Lower lobe of right lung (tissue), 2 donors: ENCODE measurements around the gene CD99. TPM values are rescaled to one million over a fixed set of nuclear protein-coding genes. Genes with fewer than 3 reads are reported as not detected.

Experiments used
- ATAC-seq, 2 donors: fragments of 200-7000 bp; cut with Tn5 transposase; one replicate each; pipeline ENCODE4 v1.9.1; 2020 to 2022; ENCODE audit warnings: mild to moderate bottlenecking in 2 of 2, moderate library complexity in 2 of 2
- DNase-seq: peaks from one replicate; pipeline ENCODE4 v3.0.0-alpha.2; 2020
- H3K27ac ChIP-seq: fragments of 200-600 bp; one replicate; pipeline ENCODE4 v1.8.0; 2022
- H3K27me3 ChIP-seq: fragments of 200-600 bp; one replicate; pipeline ENCODE4 v1.8.0; 2022; ENCODE audit warnings: low read depth
- H3K36me3 ChIP-seq: fragments of 200-600 bp; one replicate; pipeline ENCODE4 v1.8.0; 2022; ENCODE audit warnings: mild to moderate bottlenecking
- H3K4me1 ChIP-seq: fragments of 200-600 bp; one replicate; pipeline ENCODE4 v1.8.0; 2022
- H3K4me3 ChIP-seq: fragments of 200-600 bp; one replicate; pipeline ENCODE4 v1.8.0; 2022; ENCODE audit warnings: mild to moderate bottlenecking
- H3K9me3 ChIP-seq: fragments of 200-600 bp; one replicate; pipeline ENCODE4 v1.8.0; 2022
- CTCF ChIP-seq: fragments of 200-600 bp; IDR thresholded peaks from one replicate; pipeline ENCODE4 v1.8.0; 2022; ENCODE audit warnings: antibody characterized with exemption, mild to moderate bottlenecking
- intact Hi-C: fragments of 100-400 bp; cut with DNase I; formaldehyde crosslinking; loops from one replicate; pipeline ENCODE4 v1.11.0; 2022
- total RNA-seq: library from RNA; stranded (reverse); fragmentation: NEBNext Ultra II Directional; extraction: Animal tissue kit (Norgen Biotek cat#: 25700); gene quantifications from one replicate; pipeline ENCODE4 v1.2.1, GENCODE V29; 2021
- donor health status: DM: no; HTN: yes; CAD: no; lungs with severe emphysema.

Gene CD99
- total RNA-seq, 1 donor from 2014 or later = 249 TPM

DNA sequence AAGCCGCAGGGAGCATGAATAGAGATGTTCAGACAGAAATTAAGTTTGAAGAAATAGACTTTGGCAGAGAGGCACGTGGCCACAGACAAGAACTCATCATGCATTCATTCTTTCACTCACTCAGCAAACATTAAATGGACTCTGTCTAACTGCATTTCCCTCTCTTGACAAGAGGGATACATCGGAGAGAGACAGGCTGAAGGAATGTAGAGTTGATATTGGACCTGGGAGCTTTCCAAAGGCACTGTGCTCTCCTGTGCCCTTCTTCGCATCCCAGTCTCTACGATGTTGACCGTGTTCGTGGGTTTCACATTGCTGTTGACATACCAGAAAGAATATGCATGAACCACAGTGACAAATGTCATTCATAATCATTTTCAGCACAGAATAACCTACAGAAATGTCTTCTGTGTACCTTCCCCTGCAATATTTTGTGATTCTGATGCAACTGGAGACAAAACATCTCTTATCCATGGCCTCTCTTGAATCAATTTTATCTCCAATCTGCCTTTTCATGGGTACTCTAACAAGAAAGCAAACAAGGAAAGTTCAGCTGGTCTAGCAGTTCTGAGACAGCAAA, 34.7 kb upstream of the CD99 start:
- Histone ChIP-seq H3K27ac (no peak overlapping the region), H3K4me1 (no peaks in the 10 kb centered on the region), H3K9me3 (no peaks in the 10 kb centered on the region), H3K4me3 (no peak overlapping the region), H3K36me3 (no peaks in the 10 kb centered on the region), H3K27me3 (no peaks in the 10 kb centered on the region)
- intact Hi-C loops = no loop called here
- DNase-seq (no peak), ATAC-seq (no peak)
- no peak for TF ChIP-seq CTCF

DNA sequence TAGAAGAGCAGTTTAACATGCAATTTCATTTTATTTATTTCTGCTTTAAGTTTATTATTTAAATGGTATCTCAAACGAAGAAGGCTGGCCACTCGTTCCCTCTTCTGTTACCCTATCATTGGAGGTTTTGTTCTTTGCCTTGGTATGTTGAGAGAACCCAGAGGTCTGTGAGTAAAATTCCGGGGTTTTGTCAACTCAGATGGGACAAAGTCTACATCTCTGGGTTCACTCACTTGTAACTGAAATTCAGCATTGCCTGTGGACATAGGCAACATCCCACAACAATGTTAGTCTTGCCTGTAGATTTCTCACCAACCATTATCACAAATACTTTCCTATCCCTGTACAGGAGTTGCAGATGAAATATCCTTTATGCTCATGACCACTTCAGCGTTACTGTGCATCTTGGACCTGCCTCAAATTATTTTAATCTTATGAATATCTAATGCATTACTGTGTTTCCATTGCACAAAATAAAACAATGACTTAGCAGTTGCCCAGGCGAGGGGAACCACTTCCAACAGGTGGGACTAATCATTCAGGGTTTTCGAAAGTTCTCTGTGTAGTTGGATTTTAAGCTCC, 33.5 kb upstream of the CD99 start:
- no peaks in the 10 kb centered on the region for H3K9me3 ChIP-seq
- no peak for ATAC-seq
- no peaks in the 10 kb centered on the region for H3K36me3 ChIP-seq
- intact Hi-C loops = no loop called here
- no peak overlapping the region for H3K4me3 ChIP-seq
- no peaks in the 10 kb centered on the region for H3K27me3 ChIP-seq
- H3K4me1 ChIP-seq = no peaks in the 10 kb centered on the region
- TF ChIP-seq CTCF = no peak
- H3K27ac ChIP-seq = no peak overlapping the region
- no peak for DNase-seq

DNA sequence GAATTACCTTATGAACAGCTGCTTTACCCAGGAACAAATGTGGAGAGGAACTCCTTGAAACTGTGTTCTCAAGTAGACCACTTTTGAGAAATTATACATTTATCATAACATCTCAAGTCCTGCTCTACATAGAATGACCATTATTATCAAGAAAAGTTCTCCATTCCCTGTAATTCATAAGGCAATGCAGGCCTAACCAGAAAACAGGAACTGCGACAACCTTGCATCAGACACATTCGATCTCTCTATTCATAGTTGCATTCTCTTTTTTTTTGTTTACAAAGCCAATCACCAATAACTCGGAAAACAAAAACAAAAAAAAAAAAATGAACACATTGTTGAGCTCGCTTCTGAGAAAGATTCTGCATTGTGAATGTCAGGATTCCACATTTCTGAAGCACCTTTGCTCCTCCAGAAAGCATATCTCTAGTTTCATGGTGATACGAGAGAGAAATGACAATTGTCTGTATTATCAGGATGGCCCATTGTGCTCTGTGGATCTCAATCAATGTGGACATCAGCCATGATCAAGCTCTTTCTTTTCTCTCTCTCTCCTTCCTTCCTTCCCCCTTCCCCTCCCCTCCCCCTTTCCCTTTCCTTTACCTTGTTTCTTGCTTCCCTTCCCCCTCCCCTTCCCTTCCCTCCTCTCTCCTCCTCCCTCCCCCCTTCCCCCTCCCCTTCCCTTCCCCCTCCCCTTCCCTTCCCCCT, 32.4 kb upstream of the CD99 start:
- no peak for ATAC-seq
- no peak for DNase-seq
- no peak for TF ChIP-seq CTCF
- Histone ChIP-seq H3K9me3 (no peaks in the 10 kb centered on the region), H3K4me1 (no peaks in the 10 kb centered on the region), H3K36me3 (no peaks in the 10 kb centered on the region), H3K27ac (no peak overlapping the region), H3K27me3 (no peaks in the 10 kb centered on the region), H3K4me3 (no peak overlapping the region)
- intact Hi-C loops = no loop called here

DNA sequence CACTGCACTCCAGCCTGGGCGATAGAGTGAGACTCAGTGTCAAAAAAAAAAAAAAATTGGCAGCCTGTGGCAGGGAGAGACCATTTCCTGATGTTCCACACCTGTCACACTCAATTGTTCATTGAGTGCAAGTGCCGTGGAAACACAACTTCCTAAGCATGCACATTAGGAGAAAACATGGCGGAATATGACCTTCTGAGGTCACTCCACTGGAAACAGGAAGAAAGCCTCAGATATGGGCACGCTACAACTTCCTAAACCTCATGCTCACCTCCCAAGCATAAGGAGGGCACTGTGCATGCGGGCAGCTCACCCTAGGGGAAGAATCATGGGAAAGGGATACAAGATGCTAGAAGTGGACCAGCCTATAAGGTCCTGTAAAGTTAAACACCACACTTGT, 28.5 kb upstream of the CD99 start:
- ATAC-seq = no peak
- intact Hi-C loops = no loop called here
- no peak overlapping the region for H3K4me3 ChIP-seq
- H3K27ac ChIP-seq = no peak overlapping the region
- H3K4me1 ChIP-seq = no peaks in the 10 kb centered on the region
- H3K9me3 ChIP-seq = no peaks in the 10 kb centered on the region
- TF ChIP-seq CTCF = no peak
- DNase-seq = no peak
- no peaks in the 10 kb centered on the region for H3K27me3 ChIP-seq
- no peaks in the 10 kb centered on the region for H3K36me3 ChIP-seq

GRCh38 chrX:2664502-2664901, 26.6 kb upstream of the CD99 start:
- H3K27ac ChIP-seq = peak overlapping the region; percentile 18
- no peak overlapping the region for H3K4me3 ChIP-seq
- DNase-seq = no peak
- ATAC-seq = peak in 1 of 2 donors; percentile 24
- TF ChIP-seq CTCF = no peak
- H3K4me1 ChIP-seq = no peaks in the 10 kb centered on the region
- no peaks in the 10 kb centered on the region for H3K36me3 ChIP-seq
- no peaks in the 10 kb centered on the region for H3K9me3 ChIP-seq
- H3K27me3 ChIP-seq = no peaks in the 10 kb centered on the region
- intact Hi-C loops = no loop called here
